B cell (primary cell): Measurements from ENCODE around the gene CCDC85A. TPM values are rescaled to one million over a fixed set of nuclear protein-coding genes. Genes with fewer than 3 reads are reported as not detected.

Experiments
- ATAC-seq: fragments of 200-7000 bp; cut with Tn5 transposase; one replicate; pipeline ENCODE4 v1.10.0; 2021; ENCODE audit warnings: low read depth, mild to moderate bottlenecking, moderate number of reproducible peaks, moderate library complexity
- CTCF ChIA-PET: fragments of 350-600 bp; sonication (Branson Sonifier 250); formaldehyde crosslinking; loops from one replicate; lab custom pipeline; 2021; ENCODE audit warnings: antibody characterized with exemption, inconsistent platforms; lab: Charles Lee
- POLR2A ChIA-PET: fragments of 350-600 bp; sonication (Branson Sonifier 250); formaldehyde crosslinking; loops from one replicate; lab custom pipeline; 2021; ENCODE audit warnings: antibody characterized with exemption; lab: Charles Lee
- DNase-seq: peaks from one replicate; pipeline ENCODE4 v3.0.0; 2013
- H2AFZ ChIP-seq: 2 replicates; pipeline ENCODE4 v1.6.1; 2012; ENCODE audit warnings: mild to moderate bottlenecking, low read depth, low read length; ENCODE audit not compliant: insufficient read depth, poor library complexity, severe bottlenecking
- H3K27ac ChIP-seq, 2 donors: 1 replicate in 1 of 2; 2 replicates in 1 of 2; pipeline ENCODE4 v1.5.1; 2012 to 2013; ENCODE audit warnings: low read length in 2 of 2, mild to moderate bottlenecking in 2 of 2, moderate library complexity in 1 of 2
- H3K27me3 ChIP-seq, 4 experiments: fragments of 200-600 bp in 1 of 4; sonication (generic) in 1 of 4; replicated peaks in 1 of 4; 1 replicate in 2 of 4; 2 replicates in 2 of 4; pipeline versions ENCODE4 v1.6.1 to v1.7.0; 2013 to 2016; ENCODE audit warnings: low read length in 3 of 4, mild to moderate bottlenecking in 2 of 4, mixed read lengths in 1 of 4, moderate library complexity in 1 of 4; ENCODE audit not compliant: insufficient read depth in 4 of 4, control insufficient read depth in 3 of 4; ENCODE audit errors: control extremely low read depth in 1 of 4
- H3K36me3 ChIP-seq, 2 experiments: replicated peaks in 1 of 2; 1 replicate in 1 of 2; 2 replicates in 1 of 2; pipeline versions ENCODE4 v1.6.1 to v1.7.1; 2013; ENCODE audit warnings: low read length in 1 of 2; ENCODE audit not compliant: insufficient read depth in 2 of 2, control insufficient read depth in 1 of 2; ENCODE audit errors: control extremely low read depth in 1 of 2, extremely low read depth in 1 of 2
- H3K4me1 ChIP-seq, 2 donors: fragments of 200-600 bp in 1 of 2; sonication (generic) in 1 of 2; 1 replicate in 1 of 2; 2 replicates in 1 of 2; pipeline versions ENCODE4 v1.5.1 to v1.6.1; 2013 to 2017; ENCODE audit warnings: low read length in 2 of 2; ENCODE audit not compliant: control insufficient read depth in 2 of 2, insufficient read depth in 2 of 2
- H3K4me2 ChIP-seq: replicated peaks from 2 replicates; pipeline ENCODE3; 2012; ENCODE audit warnings: mild to moderate bottlenecking, low read depth, low read length; ENCODE audit not compliant: poor library complexity, severe bottlenecking
- H3K4me3 ChIP-seq, 5 experiments: fragments of 200-600 bp in 1 of 5; sonication (generic) in 1 of 5; 1 replicate in 3 of 5; 2 replicates in 2 of 5; pipeline versions ENCODE4 v1.5.1 to v1.7.0; 2011 to 2016; ENCODE audit warnings: low read length in 4 of 5, mild to moderate bottlenecking in 4 of 5, low read depth in 2 of 5, control low read depth in 1 of 5, moderate library complexity in 1 of 5; ENCODE audit not compliant: insufficient read depth in 1 of 5; ENCODE audit errors: control extremely low read depth in 1 of 5, extremely low read depth in 1 of 5
- H3K79me2 ChIP-seq: fragments of 200-600 bp; sonication (generic); one replicate; pipeline ENCODE4 v1.6.0; 2016; ENCODE audit warnings: low read length; ENCODE audit not compliant: control insufficient read depth, insufficient read depth
- H3K9ac ChIP-seq: fragments of 200-600 bp; sonication (generic); 2 replicates; pipeline ENCODE4 v1.6.1; 2017; ENCODE audit warnings: mild to moderate bottlenecking, low read length, moderate library complexity
- H3K9me3 ChIP-seq, 3 donors: one replicate each; pipeline versions ENCODE4 v1.6.1 to v1.7.1; 2013; ENCODE audit warnings: low read length in 2 of 3; ENCODE audit not compliant: control insufficient read depth in 2 of 3, insufficient read depth in 1 of 3; ENCODE audit errors: control extremely low read depth in 1 of 3
- H4K20me1 ChIP-seq: 2 replicates; pipeline ENCODE4 v1.6.0; 2012; ENCODE audit warnings: mild to moderate bottlenecking, low read length; ENCODE audit not compliant: insufficient read depth, control insufficient read depth, poor library complexity, severe bottlenecking
- H3K27ac Mint-ChIP-seq: one replicate; pipeline ENCODE4 v1.8.0; 2021; ENCODE audit warnings: mixed read lengths
- H3K27me3 Mint-ChIP-seq: one replicate; pipeline ENCODE4 v1.8.0; 2021; ENCODE audit warnings: mixed read lengths
- H3K4me1 Mint-ChIP-seq: one replicate; pipeline ENCODE4 v1.8.0; 2021; ENCODE audit warnings: mixed read lengths
- H3K4me3 Mint-ChIP-seq: one replicate; pipeline ENCODE4 v1.8.0; 2021; ENCODE audit warnings: mixed read lengths
- H3K9me3 Mint-ChIP-seq: one replicate; pipeline ENCODE4 v1.8.0; 2022; ENCODE audit warnings: mixed read lengths; ENCODE audit not compliant: insufficient read depth
- CTCF ChIP-seq: fragments of 200-600 bp; IDR thresholded peaks from one replicate; pipeline ENCODE4 v1.8.0; 2022; ENCODE audit warnings: antibody characterized with exemption, mild to moderate bottlenecking
- EZH2 ChIP-seq: IDR thresholded peaks from 2 replicates; pipeline ENCODE4 v1.6.1; 2012; ENCODE audit warnings: borderline replicate concordance, low read depth, mild to moderate bottlenecking, moderate library complexity, low read length; ENCODE audit not compliant: insufficient read depth, poor library complexity, severe bottlenecking
- WGBS: methylation state at CpG from one replicate; pipeline ENCODE4 v1.1.5; 2013; ENCODE audit warnings: missing lambda C conversion rate; ENCODE audit not compliant: insufficient coverage; 5-methylcytosine and 5-hydroxymethylcytosine counted together
- intact Hi-C: fragments of 100-400 bp; cut with micrococcal nuclease; formaldehyde crosslinking; loops from one replicate; pipeline ENCODE4 v1.10.0; 2022
- polyA plus RNA-seq: library from polyadenylated mRNA; depleted of rRNA; stranded (reverse); fragments of >200 nt; gene quantifications from 2 replicates; pipeline ENCODE4 v1.2.3, GENCODE V29; 2012
- total RNA-seq, 2 donors: library from RNA; stranded (reverse); fragments of 120-200 nt in 1 of 2; gene quantifications; 1 replicate in 1 of 2; 2 replicates in 1 of 2; pipeline versions ENCODE4 v1.2.3 to v1.2.4, GENCODE V29; 2013 to 2022

The CCDC85A gene
- total and polyA plus RNA-seq, 2 donors (not counting 1 experiment from before 2014, with no cell fraction given), result 0.15 TPM; not detected in 1

- no peaks in the 10 kb centered on the region for H3K36me3 ChIP-seq
- H3K27me3 Mint-ChIP-seq, result no peaks in the 10 kb centered on the region
- no peaks in the 10 kb centered on the region for H4K20me1 ChIP-seq
- H3K27ac ChIP-seq, result no peak overlapping the region
- no peak overlapping the region for H3K4me2 ChIP-seq
- WGBS, result 100% methylated on average over 1 of the region's 1 CpG
- no peak overlapping the region for H3K4me3 ChIP-seq
- intact Hi-C loops, result no loop called here
- H3K27ac Mint-ChIP-seq, result no peak overlapping the region
- H3K79me2 ChIP-seq, result no peaks in the 10 kb centered on the region
- POLR2A ChIA-PET, result no interaction called here
- no peak overlapping the region for H2AFZ ChIP-seq
- H3K9me3 Mint-ChIP-seq, result no peaks in the 10 kb centered on the region
- CTCF ChIA-PET, result no interaction called here
- TF ChIP-seq EZH2 (no peak), CTCF (no peak)
- no peak for DNase-seq
- H3K4me3 Mint-ChIP-seq, result no peak overlapping the region
- no peaks in the 10 kb centered on the region for H3K9me3 ChIP-seq
- H3K27me3 ChIP-seq, result no peaks in the 10 kb centered on the region
- H3K4me1 ChIP-seq, result no peaks in the 10 kb centered on the region
- no peaks in the 10 kb centered on the region for H3K4me1 Mint-ChIP-seq
- no peak overlapping the region for H3K9ac ChIP-seq
- ATAC-seq, result no peak
These were observed 25.9 kb downstream of the CCDC85A start for GRCh38 chr2:56209701-56210100.

GRCh38 chr2:56210291-56210690, 26.5 kb downstream of the CCDC85A start:
- CTCF ChIA-PET, result no interaction called here
- intact Hi-C loops, result no loop called here

More at GRCh38 chr2:56210291-56210690, 26.5 kb downstream of the CCDC85A start:
- H3K4me3 ChIP-seq, result no peak overlapping the region
- ATAC-seq (no peak), DNase-seq (no peak)
- H3K4me2 ChIP-seq, result no peak overlapping the region
- no peak for TF ChIP-seq EZH2
- TF ChIP-seq CTCF, result no peak
- H3K79me2 ChIP-seq, result no peaks in the 10 kb centered on the region
- H3K4me3 Mint-ChIP-seq, result no peak overlapping the region
- POLR2A ChIA-PET, result no interaction called here
- no peaks in the 10 kb centered on the region for H3K4me1 Mint-ChIP-seq
- H3K27ac ChIP-seq, result no peak overlapping the region
- no peaks in the 10 kb centered on the region for H3K27me3 Mint-ChIP-seq
- H3K36me3 ChIP-seq, result no peaks in the 10 kb centered on the region
- H4K20me1 ChIP-seq, result no peaks in the 10 kb centered on the region
- H3K4me1 ChIP-seq, result no peaks in the 10 kb centered on the region
- no peaks in the 10 kb centered on the region for H3K9me3 ChIP-seq
- 97% methylated on average over 3 of the region's 3 CpGs for WGBS
- H3K27ac Mint-ChIP-seq, result no peak overlapping the region
- H2AFZ ChIP-seq, result no peak overlapping the region
- H3K9me3 Mint-ChIP-seq, result no peaks in the 10 kb centered on the region
- H3K9ac ChIP-seq, result no peak overlapping the region
- H3K27me3 ChIP-seq, result no peaks in the 10 kb centered on the region
